GM18498 (cell line): ENCODE data around the gene LAP3.
A peak's percentile ranks its signal among the peaks of the same experiment; 100 is the strongest.
"Not testable (repeated sequence)": the region's sequence is repeated elsewhere in the genome, so short reads cannot be mapped to it uniquely, and the experiment has no call there.

Source experiments
- ATAC-seq: cut with Tn5 transposase; IDR thresholded peaks from one replicate; pipeline ENCODE4 v1.9.1; 2021; ENCODE audit warnings: mild to moderate bottlenecking, moderate library complexity; ENCODE audit not compliant: unreplicated experiment

LAP3 gene

DNA sequence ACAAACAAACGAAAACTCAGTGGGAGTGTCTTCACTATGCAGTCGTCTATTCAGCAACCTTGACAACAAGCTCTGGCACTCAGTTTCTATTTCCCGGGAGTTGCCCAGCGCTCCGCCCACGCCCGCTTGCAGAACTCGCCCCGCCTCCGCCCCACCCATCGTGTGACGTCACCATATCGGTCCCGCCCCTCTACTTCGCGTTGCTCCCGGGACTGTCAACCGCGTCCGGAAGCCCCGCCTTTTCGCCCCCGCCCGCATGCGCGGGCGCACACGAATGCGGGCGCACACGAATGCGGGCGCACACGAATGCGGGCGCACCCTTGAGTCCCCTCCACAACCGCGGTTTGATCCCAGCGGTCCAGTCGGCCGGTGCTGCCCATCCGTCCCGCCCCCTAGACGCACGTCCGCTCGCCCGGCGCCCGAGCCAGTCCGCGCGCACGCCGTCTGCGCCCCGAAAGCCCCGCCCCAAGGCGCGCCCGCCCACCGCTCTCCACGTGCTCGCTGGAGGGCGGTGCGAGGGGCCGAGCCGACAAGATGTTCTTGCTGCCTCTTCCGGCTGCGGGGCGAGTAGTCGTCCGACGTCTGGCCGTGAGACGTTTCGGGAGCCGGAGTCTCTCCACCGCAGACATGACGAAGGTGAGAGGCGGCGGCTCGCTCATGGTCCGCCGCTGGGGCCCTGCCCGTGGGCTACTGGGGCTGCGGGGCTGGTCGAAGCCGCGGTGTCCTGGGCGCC lies at the start of gene LAP3:
LAP3 (plus strand) TSS at position 267 of the 733 bp plus-strand sequence; CDS start at position 535, 268 bp downstream.
- peak; percentile 85 for ATAC-seq

- ATAC-seq, result no peak
Measured at GRCh38 chr4:17528551-17529165, 48.3 kb upstream of the LAP3 start.

DNA sequence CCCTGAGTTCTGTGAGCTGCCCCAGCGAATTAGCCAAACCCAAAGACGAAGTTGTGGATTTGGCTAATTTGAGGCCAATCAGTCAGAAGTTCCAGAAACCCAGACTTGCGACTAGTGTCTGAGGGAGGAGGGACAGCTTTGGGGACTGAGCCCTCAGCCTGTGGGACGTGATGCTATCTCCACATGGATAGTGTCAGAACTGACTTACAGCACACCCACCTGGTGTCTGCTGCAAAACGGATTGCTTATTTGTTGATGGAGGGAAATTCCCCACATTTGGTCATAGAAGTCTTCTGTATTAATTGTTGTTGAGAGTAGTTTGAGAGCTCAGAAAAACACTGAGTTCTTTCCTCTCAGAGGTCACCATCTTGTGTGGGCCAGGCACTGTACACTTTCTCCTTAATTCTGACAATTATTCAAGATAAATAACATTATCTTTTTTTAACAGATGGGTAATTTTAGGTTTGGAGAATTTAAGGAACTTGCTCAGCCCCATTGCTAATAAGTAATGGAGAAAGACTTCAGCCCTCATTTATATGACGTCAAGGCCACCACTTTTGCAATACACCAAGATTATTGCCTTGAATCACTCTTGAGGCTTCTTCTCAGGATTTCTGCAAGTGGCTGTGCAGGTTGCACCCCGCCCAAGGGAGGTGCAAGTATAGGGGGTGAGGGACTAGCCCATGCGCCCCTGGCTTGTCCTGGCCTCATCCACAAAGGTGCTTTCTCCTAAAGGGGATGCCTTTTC lies 45.3 kb upstream of the LAP3 start:
- no peak for ATAC-seq

DNA sequence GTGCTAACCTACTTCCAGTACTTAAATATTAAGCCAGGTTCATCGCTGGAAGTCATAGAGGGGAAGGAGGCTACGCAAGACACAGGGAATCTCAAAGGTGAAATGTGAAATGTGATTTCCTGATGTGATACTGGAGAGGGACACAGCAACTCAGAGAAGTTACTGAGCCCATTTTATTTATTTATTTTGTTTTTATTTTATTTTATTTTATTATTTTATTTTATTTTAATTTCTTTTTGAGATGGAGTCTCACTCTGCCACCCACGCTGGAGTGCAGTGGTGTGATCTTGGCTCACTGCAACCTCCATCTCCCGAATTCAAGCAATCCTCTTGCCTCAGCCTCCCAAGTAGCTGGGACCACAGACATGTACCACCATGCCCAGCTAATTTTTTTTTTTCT lies 42.3 kb upstream of the LAP3 start:
- ATAC-seq, result no peak

DNA sequence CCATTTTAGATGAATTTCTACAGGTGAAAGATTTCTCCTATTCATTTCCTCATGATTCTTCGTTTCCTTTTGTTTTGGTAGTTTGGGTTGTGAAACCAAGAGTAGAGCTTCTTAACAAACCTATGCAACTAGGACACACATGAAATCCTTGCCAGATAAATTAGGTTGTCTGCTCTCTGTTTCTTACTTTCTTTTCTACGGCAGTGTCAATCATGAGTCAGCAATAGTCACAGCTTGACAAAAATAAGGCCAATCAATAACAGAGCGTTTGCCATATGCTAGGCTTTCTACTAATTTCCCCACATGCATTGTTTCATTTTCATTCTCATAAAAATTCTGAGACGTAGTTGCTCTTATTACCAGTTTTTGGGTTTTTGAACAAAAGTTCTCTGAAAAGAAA lies 41.8 kb upstream of the LAP3 start:
- ATAC-seq, result peak; percentile 59

- ATAC-seq, result no peak
Measured at GRCh38 chr4:17535906-17536305, 41.1 kb upstream of the LAP3 start.

- ATAC-seq, result not testable (repeated sequence)
Measured at GRCh38 chr4:17537060-17537459, 39.9 kb upstream of the LAP3 start.

GRCh38 chr4:17544205-17544604 lies 32.8 kb upstream of the LAP3 start:
- ATAC-seq, result no peak

- no peak for ATAC-seq
Measured at GRCh38 chr4:17544831-17545234, 32.2 kb upstream of the LAP3 start.

- ATAC-seq, result no peak
Measured at GRCh38 chr4:17545374-17546140, 31.4 kb upstream of the LAP3 start.

DNA sequence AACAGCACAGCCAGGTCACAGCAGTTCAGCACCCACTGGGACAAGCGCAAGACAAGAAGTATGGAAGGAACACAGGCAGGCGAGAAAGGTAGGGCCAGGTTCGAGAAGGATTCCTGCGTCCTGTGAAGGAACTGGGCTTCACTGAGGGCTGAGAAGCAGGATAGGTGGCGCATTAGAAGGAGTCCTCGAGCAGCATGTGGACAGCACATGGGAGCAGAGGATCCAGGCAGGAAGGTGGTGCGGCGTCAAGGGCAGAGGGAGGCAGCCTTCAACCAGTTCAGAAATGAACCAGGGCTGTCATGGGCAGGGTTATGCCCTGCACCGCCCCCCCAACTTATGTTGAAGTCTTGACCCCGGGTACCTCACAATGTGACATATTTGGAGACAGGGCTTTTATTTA lies 30.8 kb upstream of the LAP3 start:
- ATAC-seq, result no peak

DNA sequence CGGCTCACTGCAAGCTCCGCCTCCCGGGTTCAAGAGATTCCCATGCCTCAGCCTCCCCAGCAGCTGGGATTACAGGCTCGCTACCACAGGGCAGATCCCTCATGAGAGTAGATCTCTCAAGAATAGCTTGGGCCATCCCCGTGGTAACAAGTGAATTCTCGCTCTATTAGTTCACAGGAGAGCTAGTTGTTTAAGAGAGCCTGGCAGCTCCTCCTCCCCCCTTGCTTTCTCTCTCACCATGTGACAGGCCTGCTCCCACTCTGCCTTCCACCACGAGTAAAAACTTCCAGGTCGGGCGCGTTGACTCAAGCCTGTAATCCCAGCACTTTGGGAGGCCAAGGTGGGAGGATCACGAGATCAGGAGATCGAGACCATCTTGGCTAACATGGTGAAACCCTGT lies 30.3 kb upstream of the LAP3 start:
- no peak for ATAC-seq

DNA sequence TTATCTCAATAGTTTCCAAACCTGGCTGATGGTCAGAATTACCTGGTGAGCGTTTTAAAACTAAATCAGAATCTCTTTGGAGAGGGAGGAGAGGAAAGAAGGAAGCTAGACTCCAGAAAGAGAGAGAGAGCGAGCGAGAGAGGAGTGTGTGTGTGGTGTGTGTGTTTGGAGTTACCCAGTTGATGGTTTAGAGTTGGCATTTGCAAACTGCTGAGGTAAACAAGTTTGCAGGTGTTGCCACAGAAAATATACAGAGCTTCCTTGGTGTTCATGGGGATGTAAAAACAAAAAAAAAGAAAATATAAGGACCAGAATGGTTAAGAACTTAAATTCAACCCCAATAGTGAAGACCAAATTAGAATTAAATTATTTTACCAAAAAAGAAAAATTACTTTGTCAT lies 26.4 kb upstream of the LAP3 start:
- no peak for ATAC-seq

DNA sequence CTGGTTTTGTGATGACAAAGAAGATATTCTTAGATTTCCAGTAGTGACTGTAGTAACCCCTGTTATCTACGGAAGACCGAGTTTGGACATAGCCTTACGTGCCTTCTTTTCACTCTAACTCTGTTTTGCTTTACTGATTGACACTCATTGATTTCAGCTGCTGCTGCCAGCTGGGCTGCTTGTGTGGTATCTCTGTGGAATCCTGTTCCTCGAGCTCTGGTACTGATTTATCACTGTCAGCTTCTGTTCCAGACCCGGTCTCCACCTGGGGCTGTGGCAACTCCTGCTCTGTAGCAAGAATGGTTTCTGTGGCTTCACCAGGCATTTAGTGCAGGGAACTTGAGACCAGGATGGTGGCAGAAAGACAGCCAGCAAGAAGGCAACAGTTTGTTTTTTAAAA lies 24.6 kb upstream of the LAP3 start:
- ATAC-seq, result no peak

- no peak for ATAC-seq
Measured at GRCh38 chr4:17554568-17554967, 22.4 kb upstream of the LAP3 start.

DNA sequence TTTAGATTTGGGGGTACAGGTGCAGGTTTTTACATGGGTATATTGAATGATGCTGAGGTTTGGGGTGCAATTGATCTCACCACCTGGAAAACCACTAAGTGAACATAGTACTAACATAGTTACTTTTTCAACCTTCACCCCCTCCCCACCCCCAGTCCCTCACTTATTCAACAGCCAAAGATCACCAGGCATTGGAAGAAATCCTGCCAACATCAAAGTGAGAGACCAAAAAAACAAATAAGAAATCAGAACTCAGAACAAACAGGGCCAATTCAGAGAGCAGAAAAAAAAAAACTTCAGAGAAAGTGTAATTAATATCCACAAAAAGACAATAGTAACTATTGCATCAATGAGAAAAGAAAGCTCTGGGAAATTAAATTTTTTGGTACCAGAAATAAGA lies 20.5 kb upstream of the LAP3 start:
- ATAC-seq, result no peak

- ATAC-seq, result no peak
Measured at GRCh38 chr4:17557880-17558279, 19.1 kb upstream of the LAP3 start.

GRCh38 chr4:17558941-17559708 lies 17.9 kb upstream of the LAP3 start:
- no peak for ATAC-seq

- no peak for ATAC-seq
Measured at GRCh38 chr4:17559709-17560048, 17.3 kb upstream of the LAP3 start.

- ATAC-seq, result no peak
Measured at GRCh38 chr4:17560065-17560673, 16.8 kb upstream of the LAP3 start.
